ENCODE results near the gene UNC5C.

DNA sequence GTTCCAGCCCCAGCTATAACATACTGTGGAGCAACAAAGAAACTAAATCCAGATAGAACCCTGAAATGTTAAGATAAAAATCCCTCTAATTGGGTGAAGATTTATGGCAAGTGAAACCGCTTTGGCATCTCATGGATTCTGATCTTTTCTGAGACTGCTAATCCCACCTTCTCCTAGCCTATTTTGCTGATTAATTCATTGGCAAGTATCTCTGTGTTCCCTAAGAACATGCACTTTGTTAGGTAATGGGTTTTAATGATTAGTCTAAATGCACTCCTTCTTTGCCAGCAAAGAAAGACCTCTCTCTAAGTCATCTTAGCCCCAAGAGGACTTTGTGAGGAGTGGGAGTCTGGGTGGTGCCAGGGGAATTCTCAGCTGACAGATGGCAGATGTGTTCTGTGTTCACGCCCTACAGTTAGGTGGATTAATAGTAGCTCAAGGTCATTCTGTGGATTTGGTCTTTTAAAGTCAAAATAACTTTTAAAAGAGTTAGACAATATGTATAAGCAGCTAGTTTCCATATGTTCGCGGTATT is 171.3 kb downstream of the UNC5C start:
- TF ChIP-seq, protein P1, sequence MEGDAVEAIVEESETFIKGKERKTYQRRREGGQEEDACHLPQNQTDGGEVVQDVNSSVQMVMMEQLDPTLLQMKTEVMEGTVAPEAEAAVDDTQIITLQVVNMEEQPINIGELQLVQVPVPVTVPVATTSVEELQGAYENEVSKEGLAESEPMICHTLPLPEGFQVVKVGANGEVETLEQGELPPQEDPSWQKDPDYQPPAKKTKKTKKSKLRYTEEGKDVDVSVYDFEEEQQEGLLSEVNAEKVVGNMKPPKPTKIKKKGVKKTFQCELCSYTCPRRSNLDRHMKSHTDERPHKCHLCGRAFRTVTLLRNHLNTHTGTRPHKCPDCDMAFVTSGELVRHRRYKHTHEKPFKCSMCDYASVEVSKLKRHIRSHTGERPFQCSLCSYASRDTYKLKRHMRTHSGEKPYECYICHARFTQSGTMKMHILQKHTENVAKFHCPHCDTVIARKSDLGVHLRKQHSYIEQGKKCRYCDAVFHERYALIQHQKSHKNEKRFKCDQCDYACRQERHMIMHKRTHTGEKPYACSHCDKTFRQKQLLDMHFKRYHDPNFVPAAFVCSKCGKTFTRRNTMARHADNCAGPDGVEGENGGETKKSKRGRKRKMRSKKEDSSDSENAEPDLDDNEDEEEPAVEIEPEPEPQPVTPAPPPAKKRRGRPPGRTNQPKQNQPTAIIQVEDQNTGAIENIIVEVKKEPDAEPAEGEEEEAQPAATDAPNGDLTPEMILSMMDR (IDR thresholded peaks at IDR 0.05), result no peak
- no peak for TF ChIP-seq POLR2A (IDR thresholded peaks at IDR 0.05)
